H9 (cell line): ENCODE data around the gene ZFP36L1. TPM values are rescaled to one million over a fixed set of nuclear protein-coding genes. Genes with fewer than 3 reads are reported as not detected.

Experiments used
- DNase-seq: peaks from one replicate; pipeline ENCODE4 v3.0.0-alpha.2; 2017
- H2AFZ ChIP-seq: one replicate; pipeline ENCODE4 v1.6.1; 2013; ENCODE audit warnings: mild to moderate bottlenecking, low read length, control low read depth, moderate library complexity
- H2AK5ac ChIP-seq: 2 replicates; pipeline ENCODE4 v1.6.1; 2013; ENCODE audit warnings: low read length, control low read depth, mixed read lengths; ENCODE audit not compliant: insufficient read length
- H2BK120ac ChIP-seq: one replicate; pipeline ENCODE4 v1.6.1; 2013; ENCODE audit warnings: low read depth, mild to moderate bottlenecking, low read length, control low read depth, inconsistent platforms; ENCODE audit not compliant: poor library complexity, severe bottlenecking
- H2BK12ac ChIP-seq: 2 replicates; pipeline ENCODE4 v1.6.1; 2013; ENCODE audit warnings: low read length, control low read depth, mixed read lengths, low read depth; ENCODE audit not compliant: insufficient read length
- H2BK15ac ChIP-seq: 2 replicates; pipeline ENCODE4 v1.6.1; 2013; ENCODE audit warnings: low read depth, low read length, control low read depth
- H2BK20ac ChIP-seq: one replicate; pipeline ENCODE4 v1.6.1; 2013; ENCODE audit warnings: low read depth, mild to moderate bottlenecking, low read length, control low read depth, inconsistent platforms; ENCODE audit not compliant: poor library complexity, severe bottlenecking
- H2BK5ac ChIP-seq: 2 replicates; pipeline ENCODE4 v1.6.1; 2013; ENCODE audit warnings: low read length, control low read depth, mixed read lengths; ENCODE audit not compliant: insufficient read length
- H3K14ac ChIP-seq: 2 replicates; pipeline ENCODE4 v1.6.1; 2013; ENCODE audit warnings: low read length, control low read depth; ENCODE audit not compliant: insufficient read depth
- H3K18ac ChIP-seq: 2 replicates; pipeline ENCODE4 v1.6.1; 2013; ENCODE audit warnings: low read depth, mild to moderate bottlenecking, mixed read lengths, low read length, control low read depth; ENCODE audit not compliant: insufficient read length
- H3K23ac ChIP-seq: 2 replicates; pipeline ENCODE4 v1.6.1; 2013; ENCODE audit warnings: low read length, control low read depth, mixed read lengths, low read depth; ENCODE audit not compliant: insufficient read length
- H3K23me2 ChIP-seq: 2 replicates; pipeline ENCODE4 v1.6.1; 2013; ENCODE audit warnings: low read depth, mild to moderate bottlenecking, mixed read lengths, low read length, control low read depth; ENCODE audit not compliant: insufficient read length, poor library complexity, severe bottlenecking
- H3K27ac ChIP-seq: 2 replicates; pipeline ENCODE4 v1.5.1; 2013; ENCODE audit warnings: low read length, control low read depth, mixed read lengths, low read depth; ENCODE audit not compliant: insufficient read length
- H3K27me3 ChIP-seq: 2 replicates; pipeline ENCODE4 v1.6.1; 2013; ENCODE audit warnings: low read length, control low read depth, inconsistent platforms; ENCODE audit not compliant: insufficient read depth
- H3K4ac ChIP-seq: 2 replicates; pipeline ENCODE4 v1.6.1; 2013; ENCODE audit warnings: low read depth, mild to moderate bottlenecking, control low read depth, inconsistent platforms, low read length, moderate library complexity
- H3K4me1 ChIP-seq: 2 replicates; pipeline ENCODE4 v1.6.1; 2013; ENCODE audit warnings: low read length, control low read depth, inconsistent platforms; ENCODE audit not compliant: insufficient read depth
- H3K4me2 ChIP-seq: 2 replicates; pipeline ENCODE4 v1.6.1; 2013; ENCODE audit warnings: low read length, control low read depth, mixed read lengths; ENCODE audit not compliant: insufficient read length, insufficient read depth
- H3K56ac ChIP-seq: 2 replicates; pipeline ENCODE4 v1.6.1; 2013; ENCODE audit warnings: low read depth, mild to moderate bottlenecking, mixed read lengths, low read length, control low read depth; ENCODE audit not compliant: insufficient read length
- H3K79me1 ChIP-seq: 2 replicates; pipeline ENCODE4 v1.6.1; 2013; ENCODE audit warnings: low read depth, mild to moderate bottlenecking, moderate library complexity, low read length, control low read depth, inconsistent platforms; ENCODE audit not compliant: insufficient read depth, poor library complexity, severe bottlenecking
- H3K79me2 ChIP-seq: 2 replicates; pipeline ENCODE4 v1.6.1; 2013; ENCODE audit warnings: low read length, control low read depth, inconsistent platforms; ENCODE audit not compliant: insufficient read depth
- H3K9ac ChIP-seq: 2 replicates; pipeline ENCODE4 v1.6.1; 2013; ENCODE audit warnings: low read length, control low read depth, mixed read lengths; ENCODE audit not compliant: insufficient read length; ENCODE audit errors: extremely low read depth
- H3K9me3 ChIP-seq: one replicate; pipeline ENCODE4 v1.6.1; 2013; ENCODE audit warnings: low read depth, low read length, inconsistent platforms; ENCODE audit not compliant: control insufficient read depth
- H3T11ph ChIP-seq: one replicate; pipeline ENCODE4 v1.6.1; 2013; ENCODE audit warnings: mild to moderate bottlenecking, low read length, control low read depth, inconsistent platforms
- H4K20me1 ChIP-seq: one replicate; pipeline ENCODE4 v1.6.1; 2013; ENCODE audit not compliant: control insufficient read depth, insufficient read length, insufficient read depth
- H4K5ac ChIP-seq: 2 replicates; pipeline ENCODE4 v1.6.1; 2013; ENCODE audit warnings: low read depth, mild to moderate bottlenecking, mixed read lengths, low read length, control low read depth; ENCODE audit not compliant: insufficient read length
- H4K8ac ChIP-seq: replicated peaks from 2 replicates; pipeline ENCODE4 v1.6.1; 2013; ENCODE audit warnings: low read length, control low read depth, mixed read lengths, low read depth; ENCODE audit not compliant: insufficient read length
- H4K91ac ChIP-seq: 2 replicates; pipeline ENCODE4 v1.6.1; 2013; ENCODE audit warnings: low read depth, mild to moderate bottlenecking, moderate library complexity, mixed read lengths, low read length, control low read depth; ENCODE audit not compliant: insufficient read length
- H3K27ac Mint-ChIP-seq, 3 experiments: 2 replicates in 2 of 3; 3 replicates in 1 of 3; pipeline ENCODE4 v1.8.0; 2020 to 2021; ENCODE audit warnings: mixed read lengths in 3 of 3, mild to moderate bottlenecking in 1 of 3, moderate library complexity in 1 of 3
- H3K27me3 Mint-ChIP-seq: 2 replicates; pipeline ENCODE4 v1.8.0; 2021; ENCODE audit warnings: low read depth, mild to moderate bottlenecking, moderate library complexity, mixed read lengths
- H3K36me3 Mint-ChIP-seq, 3 experiments: 2 replicates in 2 of 3; 3 replicates in 1 of 3; pipeline ENCODE4 v1.8.0; 2020 to 2021; ENCODE audit warnings: low read depth in 3 of 3, mixed read lengths in 3 of 3; ENCODE audit not compliant: insufficient read depth in 1 of 3
- H3K4me1 Mint-ChIP-seq, 2 experiments: 2 replicates each; pipeline ENCODE4 v1.8.0; 2020; ENCODE audit warnings: mixed read lengths in 2 of 2
- H3K4me3 Mint-ChIP-seq, 2 experiments: 2 replicates in 1 of 2; 3 replicates in 1 of 2; pipeline ENCODE4 v1.8.0; 2020 to 2021; ENCODE audit warnings: mild to moderate bottlenecking in 2 of 2, mixed read lengths in 2 of 2, moderate library complexity in 1 of 2
- H3K9me3 Mint-ChIP-seq, 2 experiments: 2 replicates in 1 of 2; 3 replicates in 1 of 2; pipeline ENCODE4 v1.8.0; 2020; ENCODE audit warnings: mild to moderate bottlenecking in 2 of 2, mixed read lengths in 2 of 2, moderate library complexity in 1 of 2
- WGBS: extraction: QIAGEN DNeasy Blood & Tissue Kit; methylation state at CpG from one replicate; pipeline ENCODE4 v1.1.7; 2013; ENCODE audit warnings: missing lambda C conversion rate, low lambda C conversion rate, mixed read lengths; ENCODE audit not compliant: insufficient read length; ENCODE audit errors: extremely low coverage; 5-methylcytosine and 5-hydroxymethylcytosine counted together
- total RNA-seq: library from RNA; stranded (reverse); gene quantifications from 2 replicates; pipeline ENCODE4 v1.2.1, GENCODE V29; 2021
- TF ChIP-seq, protein P1 (sequence below): fragments of 200-600 bp; sonication (generic); conservative IDR thresholded peaks from 3 replicates; pipeline ENCODE4 v1.8.0; 2021; ENCODE audit warnings: antibody characterized with exemption, mild to moderate bottlenecking

Gene ZFP36L1
- total RNA-seq, 1 experiment from 2014 or later = 109 TPM

DNA sequence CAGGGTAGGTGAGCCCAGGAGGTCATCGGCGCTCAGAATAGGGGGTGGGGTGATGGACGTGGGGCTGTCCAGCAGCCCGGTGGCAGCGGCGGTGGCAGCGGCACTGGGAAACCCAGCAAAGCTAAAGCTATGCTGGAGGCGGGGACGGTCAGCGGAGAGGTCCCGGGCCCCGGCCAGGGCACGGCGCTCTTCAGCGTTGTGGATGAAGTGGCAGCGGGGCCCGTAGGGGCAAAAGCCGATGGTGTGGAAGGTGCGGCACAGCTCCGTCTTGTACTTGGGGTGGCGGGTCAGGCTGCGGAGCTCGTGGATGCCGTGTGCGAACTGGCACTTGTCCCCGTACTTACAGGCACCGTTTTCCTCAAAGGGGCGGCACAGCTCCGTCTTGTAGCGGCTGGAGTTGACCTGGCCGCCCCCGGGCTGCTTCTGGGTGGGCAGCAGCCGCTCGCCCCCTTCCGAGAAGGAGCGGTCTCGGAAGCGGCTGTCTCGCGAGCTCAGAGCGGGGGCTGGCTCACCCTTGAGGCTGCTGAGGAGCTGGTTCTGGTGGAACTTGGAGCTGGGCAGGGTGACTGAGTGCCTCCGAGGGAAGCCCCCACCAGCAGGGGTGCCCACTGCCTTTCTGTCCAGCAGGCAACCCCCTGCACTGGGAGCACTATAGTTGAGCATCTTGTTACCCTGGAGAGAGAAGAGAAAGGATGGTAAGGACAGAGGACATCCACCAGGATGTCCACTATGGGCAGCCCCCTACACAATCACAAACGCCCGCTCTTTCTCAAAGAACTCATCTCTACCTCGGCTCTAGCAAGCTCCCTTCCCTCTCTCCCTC, 2.8 kb downstream of the ZFP36L1 start:
- peak overlapping the region; percentile 50 for H3K9ac ChIP-seq
- no peak overlapping the region for H2AK5ac ChIP-seq
- no peak overlapping the region for H2BK5ac ChIP-seq
- no peak overlapping the region for H3K23ac ChIP-seq
- H3K9me3 Mint-ChIP-seq = peaks cover 9 to 13% of the 10 kb centered on the region in 2 experiments; a peak in 4 of 5 replicates
- H3T11ph ChIP-seq = no peak overlapping the region
- no peak overlapping the region for H3K56ac ChIP-seq
- H4K20me1 ChIP-seq = no peaks in the 10 kb centered on the region
- H3K27ac ChIP-seq = no peak overlapping the region
- H3K79me2 ChIP-seq = peaks cover 33% of the 10 kb centered on the region; the same call in 1 of the 2 replicates
- peaks cover 36 to 50% of the 10 kb centered on the region in 2 experiments for H3K4me1 Mint-ChIP-seq
- 0 out of 2 replicates have a peak, but pooled peaks cover 2% of the 10 kb centered on the region for H3K4me1 ChIP-seq
- no peak overlapping the region for H2AFZ ChIP-seq
- peak overlapping the region; percentile 73 for H3K4me2 ChIP-seq
- no peaks in the 10 kb centered on the region for H3K27me3 ChIP-seq
- peaks cover 49 to 62% (median 51%) of the 10 kb centered on the region in 3 experiments for H3K36me3 Mint-ChIP-seq
- H2BK12ac ChIP-seq = no peak overlapping the region
- no peak overlapping the region for H4K8ac ChIP-seq
- no peak overlapping the region for H2BK20ac ChIP-seq
- H3K79me1 ChIP-seq = no peaks in the 10 kb centered on the region
- no peak overlapping the region for H3K14ac ChIP-seq
- DNase-seq = no peak
- no peak overlapping the region for H2BK120ac ChIP-seq
- no peaks in the 10 kb centered on the region for H3K9me3 ChIP-seq
- H3K27ac Mint-ChIP-seq = peak overlapping the region in 2 of 3 experiments; percentile 83 to 100; a peak in 5 of 7 replicates
- no CpG with 5 or more reads among the region's 45 CpGs for WGBS
- peaks cover 4% of the 10 kb centered on the region; the same call in 1 of the 2 replicates for H3K27me3 Mint-ChIP-seq
- H4K5ac ChIP-seq = no peak overlapping the region
- no peak overlapping the region for H2BK15ac ChIP-seq
- H4K91ac ChIP-seq = no peak overlapping the region
- no peak overlapping the region for H3K4ac ChIP-seq
- peak overlapping the region; percentile 95 to 99 for H3K4me3 Mint-ChIP-seq
- H3K18ac ChIP-seq = no peak overlapping the region
- TF ChIP-seq, protein P1, sequence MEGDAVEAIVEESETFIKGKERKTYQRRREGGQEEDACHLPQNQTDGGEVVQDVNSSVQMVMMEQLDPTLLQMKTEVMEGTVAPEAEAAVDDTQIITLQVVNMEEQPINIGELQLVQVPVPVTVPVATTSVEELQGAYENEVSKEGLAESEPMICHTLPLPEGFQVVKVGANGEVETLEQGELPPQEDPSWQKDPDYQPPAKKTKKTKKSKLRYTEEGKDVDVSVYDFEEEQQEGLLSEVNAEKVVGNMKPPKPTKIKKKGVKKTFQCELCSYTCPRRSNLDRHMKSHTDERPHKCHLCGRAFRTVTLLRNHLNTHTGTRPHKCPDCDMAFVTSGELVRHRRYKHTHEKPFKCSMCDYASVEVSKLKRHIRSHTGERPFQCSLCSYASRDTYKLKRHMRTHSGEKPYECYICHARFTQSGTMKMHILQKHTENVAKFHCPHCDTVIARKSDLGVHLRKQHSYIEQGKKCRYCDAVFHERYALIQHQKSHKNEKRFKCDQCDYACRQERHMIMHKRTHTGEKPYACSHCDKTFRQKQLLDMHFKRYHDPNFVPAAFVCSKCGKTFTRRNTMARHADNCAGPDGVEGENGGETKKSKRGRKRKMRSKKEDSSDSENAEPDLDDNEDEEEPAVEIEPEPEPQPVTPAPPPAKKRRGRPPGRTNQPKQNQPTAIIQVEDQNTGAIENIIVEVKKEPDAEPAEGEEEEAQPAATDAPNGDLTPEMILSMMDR = no peak
- H3K23me2 ChIP-seq = peaks cover 23% of the 10 kb centered on the region
